HepG2 (cell line): ENCODE measurements around the gene CDC20. TPM values are rescaled to one million over a fixed set of nuclear protein-coding genes. Genes with fewer than 3 reads are reported as not detected.

Experiments
- BHLHE40 ChIP-seq: IDR thresholded peaks from 2 replicates; pipeline ENCODE4 v1.6.1; 2011; ENCODE audit warnings: low read length, improper control_type of control experiment
- GMEB1 ChIP-seq: sonication (generic); formaldehyde crosslinking; IDR thresholded peaks from 2 replicates; pipeline ENCODE4 v1.5.1; 2020; ENCODE audit warnings: missing genetic modification reagents, mild to moderate bottlenecking, borderline replicate concordance
- GZF1 ChIP-seq: sonication (generic); formaldehyde crosslinking; IDR thresholded peaks from 2 replicates; pipeline ENCODE4 v1.5.1; 2020; ENCODE audit warnings: mild to moderate bottlenecking, missing genetic modification reagents
- HNF4A ChIP-seq: sonication (generic); formaldehyde crosslinking; IDR thresholded peaks from 2 replicates; pipeline ENCODE4 v1.4.0; 2020; ENCODE audit warnings: missing genetic modification reagents
- MEIS2 ChIP-seq: sonication (generic); formaldehyde crosslinking; IDR thresholded peaks from 2 replicates; pipeline ENCODE4 v1.9.0; 2021; ENCODE audit warnings: mild to moderate bottlenecking, missing genetic modification reagents
- NCOR1 ChIP-seq: fragments of 200-600 bp; sonication (generic); IDR thresholded peaks from 2 replicates; pipeline ENCODE4 v1.7.0; 2017; ENCODE audit warnings: antibody characterized with exemption, low read length, borderline replicate concordance
- POLR2G ChIP-seq: fragments of 200-400 bp; formaldehyde crosslinking; IDR thresholded peaks from 2 replicates; pipeline ENCODE4 v1.6.1; 2018; ENCODE audit warnings: mild to moderate bottlenecking, low read depth, low read length, moderate library complexity
- ZKSCAN5 ChIP-seq: sonication (generic); formaldehyde crosslinking; IDR thresholded peaks from 2 replicates; pipeline ENCODE4 v1.5.1; 2020; ENCODE audit warnings: mild to moderate bottlenecking, missing genetic modification reagents
- ZNF10 ChIP-seq: sonication (generic); formaldehyde crosslinking; IDR thresholded peaks from 2 replicates; pipeline ENCODE4 v1.4.0; 2020; ENCODE audit warnings: mild to moderate bottlenecking, low read depth, missing genetic modification reagents, borderline replicate concordance
- ZNF563 ChIP-seq: sonication (generic); formaldehyde crosslinking; IDR thresholded peaks from 2 replicates; pipeline ENCODE4 v1.8.0; 2022; ENCODE audit warnings: mild to moderate bottlenecking, moderate library complexity, missing genetic modification reagents
- ZNF770 ChIP-seq: sonication (generic); formaldehyde crosslinking; IDR thresholded peaks from 2 replicates; pipeline ENCODE4 v1.5.0; 2020; ENCODE audit warnings: mild to moderate bottlenecking, missing genetic modification reagents
- ZNF773 ChIP-seq: sonication (generic); formaldehyde crosslinking; IDR thresholded peaks from 2 replicates; pipeline ENCODE4 v1.4.0; 2020; ENCODE audit warnings: missing genetic modification reagents, borderline replicate concordance
- polyA plus RNA-seq, 8 experiments: library from polyadenylated mRNA; depleted of rRNA in 3 of 8; stranded (reverse) in 7 of 8; unstranded in 1 of 8; fragments of >200 nt; fragmentation: Illumina TruSeq in 4 of 8; extraction: Trizol in 4 of 8; gene quantifications; 2 replicates each; pipeline versions ENCODE4 v1.2.1 to v1.2.3, GENCODE V29; 2011 to 2016; ENCODE audit warnings: low read depth in 4 of 8, missing spikeins in 1 of 8, mixed read lengths in 1 of 8; ENCODE audit not compliant: insufficient read depth in 1 of 8
- total RNA-seq, 5 experiments: library from RNA; depleted of rRNA; stranded (reverse); fragments of >200 nt; fragmentation: Illumina TruSeq; extraction: Trizol; gene quantifications; 2 replicates each; pipeline ENCODE4 v1.2.3, GENCODE V29; 2016; ENCODE audit warnings: low read depth in 1 of 5
- TF ChIP-seq, protein P1 (sequence below): sonication (generic); formaldehyde crosslinking; IDR thresholded peaks from 2 replicates; pipeline ENCODE4 v1.4.0; 2020; ENCODE audit warnings: missing genetic modification reagents
- TF ChIP-seq, protein P2 (sequence below): IDR thresholded peaks from 2 replicates; pipeline ENCODE4 v1.6.1; 2016; ENCODE audit warnings: mild to moderate bottlenecking, missing biosample characterization, missing genetic modification reagents
- TF ChIP-seq, protein P3 (sequence below): sonication (generic); formaldehyde crosslinking; IDR thresholded peaks from 2 replicates; pipeline ENCODE4 v1.4.0; 2020; ENCODE audit warnings: mild to moderate bottlenecking, missing genetic modification reagents

The CDC20 gene
- total and polyA plus RNA-seq, 2 of the 13 experiments (the other 11 are each of a cell fraction or from before 2014, with no cell fraction given) = 57.9 to 90.0 TPM

- TF ChIP-seq, protein P1, sequence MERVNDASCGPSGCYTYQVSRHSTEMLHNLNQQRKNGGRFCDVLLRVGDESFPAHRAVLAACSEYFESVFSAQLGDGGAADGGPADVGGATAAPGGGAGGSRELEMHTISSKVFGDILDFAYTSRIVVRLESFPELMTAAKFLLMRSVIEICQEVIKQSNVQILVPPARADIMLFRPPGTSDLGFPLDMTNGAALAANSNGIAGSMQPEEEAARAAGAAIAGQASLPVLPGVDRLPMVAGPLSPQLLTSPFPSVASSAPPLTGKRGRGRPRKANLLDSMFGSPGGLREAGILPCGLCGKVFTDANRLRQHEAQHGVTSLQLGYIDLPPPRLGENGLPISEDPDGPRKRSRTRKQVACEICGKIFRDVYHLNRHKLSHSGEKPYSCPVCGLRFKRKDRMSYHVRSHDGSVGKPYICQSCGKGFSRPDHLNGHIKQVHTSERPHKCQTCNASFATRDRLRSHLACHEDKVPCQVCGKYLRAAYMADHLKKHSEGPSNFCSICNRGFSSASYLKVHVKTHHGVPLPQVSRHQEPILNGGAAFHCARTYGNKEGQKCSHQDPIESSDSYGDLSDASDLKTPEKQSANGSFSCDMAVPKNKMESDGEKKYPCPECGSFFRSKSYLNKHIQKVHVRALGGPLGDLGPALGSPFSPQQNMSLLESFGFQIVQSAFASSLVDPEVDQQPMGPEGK (CRISPR knock-in tag) = peak; percentile 20; the same call in 1 of the 2 replicates
- TF ChIP-seq, protein P2, sequence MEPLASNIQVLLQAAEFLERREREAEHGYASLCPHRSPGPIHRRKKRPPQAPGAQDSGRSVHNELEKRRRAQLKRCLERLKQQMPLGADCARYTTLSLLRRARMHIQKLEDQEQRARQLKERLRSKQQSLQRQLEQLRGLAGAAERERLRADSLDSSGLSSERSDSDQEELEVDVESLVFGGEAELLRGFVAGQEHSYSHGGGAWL (CRISPR knock-in tag) = no peak
- 0 out of 2 replicates have a peak, but pooled peaks have one; percentile 15 for TF ChIP-seq BHLHE40
- TF ChIP-seq MEIS2 (CRISPR knock-in tag) = no peak
- TF ChIP-seq ZNF770 = no peak
- TF ChIP-seq NCOR1 = no peak
- TF ChIP-seq GMEB1 = no peak
- TF ChIP-seq, protein P3, sequence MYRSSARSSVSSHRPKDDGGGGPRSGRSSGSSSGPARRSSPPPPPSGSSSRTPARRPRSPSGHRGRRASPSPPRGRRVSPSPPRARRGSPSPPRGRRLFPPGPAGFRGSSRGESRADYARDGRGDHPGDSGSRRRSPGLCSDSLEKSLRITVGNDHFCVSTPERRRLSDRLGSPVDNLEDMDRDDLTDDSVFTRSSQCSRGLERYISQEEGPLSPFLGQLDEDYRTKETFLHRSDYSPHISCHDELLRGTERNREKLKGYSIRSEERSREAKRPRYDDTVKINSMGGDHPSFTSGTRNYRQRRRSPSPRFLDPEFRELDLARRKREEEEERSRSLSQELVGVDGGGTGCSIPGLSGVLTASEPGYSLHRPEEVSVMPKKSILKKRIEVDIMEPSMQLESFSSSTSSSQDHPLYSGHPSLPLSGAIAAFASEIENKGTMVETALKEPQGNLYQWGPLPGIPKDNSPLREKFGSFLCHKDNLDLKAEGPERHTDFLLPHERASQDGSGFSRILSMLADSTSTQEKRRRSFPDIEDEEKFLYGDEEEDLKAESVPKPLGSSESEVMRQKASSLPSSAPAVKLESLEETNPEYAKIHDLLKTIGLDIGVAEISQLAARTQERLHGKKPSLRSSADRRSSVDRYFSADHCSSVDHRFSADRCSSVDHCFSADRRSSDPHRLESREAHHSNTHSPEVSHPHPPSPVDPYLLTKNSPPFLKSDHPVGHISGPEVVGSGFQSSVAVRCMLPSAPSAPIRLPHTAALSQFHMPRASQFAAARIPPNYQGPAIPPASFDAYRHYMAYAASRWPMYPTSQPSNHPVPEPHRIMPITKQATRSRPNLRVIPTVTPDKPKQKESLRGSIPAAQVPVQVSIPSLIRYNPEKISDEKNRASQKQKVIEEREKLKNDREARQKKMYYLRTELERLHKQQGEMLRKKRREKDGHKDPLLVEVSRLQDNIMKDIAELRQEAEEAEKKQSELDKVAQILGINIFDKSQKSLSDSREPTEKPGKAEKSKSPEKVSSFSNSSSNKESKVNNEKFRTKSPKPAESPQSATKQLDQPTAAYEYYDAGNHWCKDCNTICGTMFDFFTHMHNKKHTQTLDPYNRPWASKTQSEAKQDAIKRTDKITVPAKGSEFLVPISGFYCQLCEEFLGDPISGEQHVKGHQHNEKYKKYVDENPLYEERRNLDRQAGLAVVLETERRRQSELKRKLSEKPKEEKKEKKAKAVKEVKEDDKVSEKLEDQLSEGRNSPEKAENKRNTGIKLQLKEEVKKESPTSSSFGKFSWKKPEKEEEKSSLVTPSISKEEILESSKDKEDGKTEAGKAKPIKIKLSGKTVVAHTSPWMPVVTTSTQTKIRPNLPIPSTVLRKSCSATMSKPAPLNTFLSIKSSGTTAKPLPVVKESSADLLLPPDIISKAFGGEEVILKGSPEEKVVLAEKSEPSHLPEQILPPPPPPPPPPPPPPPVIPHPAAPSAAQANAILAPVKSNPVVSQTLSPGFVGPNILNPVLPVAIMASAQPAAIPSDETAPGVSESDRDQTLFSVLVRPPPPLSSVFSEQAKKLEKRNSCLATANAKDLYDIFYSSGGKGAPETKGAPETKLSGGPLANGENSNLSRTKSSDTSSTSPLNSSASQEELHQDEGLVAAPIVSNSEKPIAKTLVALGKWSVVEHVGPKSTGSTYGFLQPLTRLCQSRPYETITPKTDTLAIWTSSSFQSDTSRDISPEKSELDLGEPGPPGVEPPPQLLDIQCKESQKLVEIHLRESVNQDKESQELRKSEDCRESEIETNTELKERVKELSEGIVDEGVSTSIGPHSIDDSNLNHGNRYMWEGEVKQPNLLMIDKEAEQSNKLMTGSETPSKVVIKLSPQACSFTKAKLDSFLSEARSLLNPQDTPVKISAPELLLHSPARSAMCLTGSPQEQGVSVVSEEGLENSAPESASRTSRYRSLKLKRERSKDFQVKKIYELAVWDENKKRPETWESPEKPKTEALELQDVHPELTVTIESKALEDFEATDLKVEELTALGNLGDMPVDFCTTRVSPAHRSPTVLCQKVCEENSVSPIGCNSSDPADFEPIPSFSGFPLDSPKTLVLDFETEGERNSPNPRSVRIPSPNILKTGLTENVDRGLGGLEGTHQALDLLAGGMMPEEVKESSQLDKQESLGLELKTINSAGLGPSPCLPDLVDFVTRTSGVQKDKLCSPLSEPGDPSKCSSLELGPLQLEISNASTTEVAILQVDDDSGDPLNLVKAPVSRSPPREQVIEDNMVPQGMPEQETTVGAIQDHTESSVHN = no peak
- no peak for TF ChIP-seq ZNF563 (CRISPR knock-in tag)
- TF ChIP-seq ZKSCAN5 (CRISPR knock-in tag) = no peak
- no peak for TF ChIP-seq ZNF10 (CRISPR knock-in tag)
- TF ChIP-seq GZF1 (CRISPR knock-in tag) = no peak
- TF ChIP-seq HNF4A (CRISPR knock-in tag) = no peak
- no peak for TF ChIP-seq POLR2G
- no peak for TF ChIP-seq ZNF773
Observed at GRCh38 chr1:43321331-43321891, 37.4 kb upstream of the CDC20 start (continued).
